Measurements from ENCODE around the gene SLC35B1.

GRCh38 chr17:49656247-49656646 is 51.5 kb downstream of the SLC35B1 start:
- TF ChIP-seq CTCF (IDR thresholded peaks at IDR 0.05; ENCODE audit: low read depth, low read length) (no peak), POLR2A (IDR thresholded peaks at IDR 0.05; ENCODE audit: extremely low read depth, insufficient read length) (no peak)
